ENCODE measurements around the gene GSDME. TPM values are rescaled to one million over a fixed set of nuclear protein-coding genes. Genes with fewer than 3 reads are reported as not detected.

The GSDME gene
- total RNA-seq, 2 donors from 2014 or later: 33.4 to 43.5 TPM

- intact Hi-C loops (cut with DNase I): no loop called here
- DNase-seq (ENCODE audit: low spot score): peak; percentile 91
Observed at GRCh38 chr7:24778543-24779282, 21.4 kb upstream of the GSDME start.

- DNase-seq (ENCODE audit: low spot score): no peak
- intact Hi-C loops (cut with DNase I): no loop called here
Observed at GRCh38 chr7:24777806-24778205, 20.5 kb upstream of the GSDME start.

- no peak for DNase-seq (ENCODE audit: low spot score)
- intact Hi-C loops (cut with DNase I): no loop called here
Observed at GRCh38 chr7:24773646-24774045, 16.4 kb upstream of the GSDME start.

- no peak for DNase-seq (ENCODE audit: low spot score)
- intact Hi-C loops (cut with DNase I): loop anchor here in 1 of 2 donors (1.0 kb wide), 1 partner anchor 21 kb away; no protein-coding TSS in a partner anchor
Observed at GRCh38 chr7:24769851-24770250, 12.6 kb upstream of the GSDME start.

- intact Hi-C loops (cut with DNase I): no loop called here
Observed at GRCh38 chr7:24769014-24769830, 12.0 kb upstream of the GSDME start.

GRCh38 chr7:24767878-24768569 lies 10.8 kb upstream of the GSDME start:
- intact Hi-C loops (cut with DNase I): no loop called here

More at GRCh38 chr7:24769014-24769830, 12.0 kb upstream of the GSDME start:
- no peak for DNase-seq (ENCODE audit: low spot score)

GRCh38 chr7:24764972-24765744 lies 7.9 kb upstream of the GSDME start:
- intact Hi-C loops (cut with DNase I): no loop called here
- no peak for DNase-seq (ENCODE audit: low spot score)

More at GRCh38 chr7:24767878-24768569, 10.8 kb upstream of the GSDME start:
- DNase-seq (ENCODE audit: low spot score): no peak

GRCh38 chr7:24764011-24764410 lies 6.7 kb upstream of the GSDME start:
- intact Hi-C loops (cut with DNase I): no loop called here
- DNase-seq (ENCODE audit: low spot score): no peak

GRCh38 chr7:24763303-24763901 lies 6.1 kb upstream of the GSDME start:
- intact Hi-C loops (cut with DNase I): no loop called here
- no peak for DNase-seq (ENCODE audit: low spot score)

GRCh38 chr7:24762771-24763170 lies 5.5 kb upstream of the GSDME start:
- no peak for DNase-seq (ENCODE audit: low spot score)
- intact Hi-C loops (cut with DNase I): no loop called here

GRCh38 chr7:24760968-24761367 lies 3.7 kb upstream of the GSDME start:
- no peak for DNase-seq (ENCODE audit: low spot score)
- intact Hi-C loops (cut with DNase I): no loop called here

- intact Hi-C loops (cut with DNase I): no loop called here
- DNase-seq (ENCODE audit: low spot score): peak; percentile 86
Observed at GRCh38 chr7:24756545-24757352, 515 bp downstream of the GSDME start.

- DNase-seq (ENCODE audit: low spot score): no peak
- intact Hi-C loops (cut with DNase I): no loop called here
Observed at GRCh38 chr7:24755541-24756407, 1.5 kb downstream of the GSDME start.

GRCh38 chr7:24754906-24755506 lies 2.3 kb downstream of the GSDME start:
- intact Hi-C loops (cut with DNase I): no loop called here

GRCh38 chr7:24752073-24752800 lies 5.0 kb downstream of the GSDME start:
- intact Hi-C loops (cut with DNase I): no loop called here

More at GRCh38 chr7:24754906-24755506, 2.3 kb downstream of the GSDME start:
- DNase-seq (ENCODE audit: low spot score): no peak

GRCh38 chr7:24751484-24751883 lies 5.8 kb downstream of the GSDME start:
- intact Hi-C loops (cut with DNase I): no loop called here
- DNase-seq (ENCODE audit: low spot score): no peak

More at GRCh38 chr7:24752073-24752800, 5.0 kb downstream of the GSDME start:
- no peak for DNase-seq (ENCODE audit: low spot score)
